Stimulated activated CD4-positive, alpha-beta T cell treated with anti-CD3 and anti-CD28 coated beads, Interleukin-4, amount 100 ng/mL, for 4 hours (primary cell): ENCODE measurements around the gene TMEM259.

Source experiments
- DNase-seq, 2 experiments: peaks; one replicate each; pipeline ENCODE4 v3.0.0-alpha.2; 2020

Gene TMEM259

GRCh38 chr19:1055028-1055425 is 34.1 kb upstream of the TMEM259 start:
- no peak for DNase-seq

GRCh38 chr19:1054102-1055027 is 33.4 kb upstream of the TMEM259 start:
- no peak for DNase-seq

- no peak for DNase-seq
Observed at GRCh38 chr19:1053176-1054101, 32.5 kb upstream of the TMEM259 start.

GRCh38 chr19:1052349-1052975 is 31.5 kb upstream of the TMEM259 start:
- no peak for DNase-seq

GRCh38 chr19:1051791-1052190 is 30.9 kb upstream of the TMEM259 start:
- DNase-seq, result no peak

- no peak for DNase-seq
Observed at GRCh38 chr19:1050989-1051788, 30.3 kb upstream of the TMEM259 start.

GRCh38 chr19:1049800-1050199 is 28.9 kb upstream of the TMEM259 start:
- DNase-seq, result no peak

- DNase-seq, result no peak
Observed at GRCh38 chr19:1049106-1049505, 28.2 kb upstream of the TMEM259 start.

GRCh38 chr19:1047696-1048147 is 26.8 kb upstream of the TMEM259 start:
- DNase-seq, result no peak

GRCh38 chr19:1046836-1047695 is 26.1 kb upstream of the TMEM259 start:
- no peak for DNase-seq

GRCh38 chr19:1046117-1046626 is 25.2 kb upstream of the TMEM259 start:
- DNase-seq, result no peak

GRCh38 chr19:1045247-1045603 is 24.3 kb upstream of the TMEM259 start:
- no peak for DNase-seq

GRCh38 chr19:1042689-1043511 is 22.0 kb upstream of the TMEM259 start:
- DNase-seq, result no peak

- no peak for DNase-seq
Observed at GRCh38 chr19:1041835-1042685, 21.1 kb upstream of the TMEM259 start.

GRCh38 chr19:1041272-1041834 is 20.4 kb upstream of the TMEM259 start:
- DNase-seq, result no peak

- DNase-seq, result peak; percentile 86 to 91
Observed at GRCh38 chr19:1040476-1041271, 19.8 kb upstream of the TMEM259 start.

- peak; percentile 99 to 100 for DNase-seq
Observed at GRCh38 chr19:1039646-1040475, 18.9 kb upstream of the TMEM259 start, which contains the start of gene ABCA7. TSS of gene ABCA7 (plus strand) at chr19:1040107. CDS start at chr19:1041362, 1,255 bp downstream.
